ENCODE measurements around the gene TMEM39B. TPM values are rescaled to one million over a fixed set of nuclear protein-coding genes. Genes with fewer than 3 reads are reported as not detected.

TMEM39B gene
- polyA plus RNA-seq (2013, experiment 1 of 2): 22.1 TPM
- polyA plus RNA-seq (2013, experiment 2 of 2): 20.5 TPM

GRCh38 chr1:32072622-32073298, at the start of gene TMEM39B:
Gene TMEM39B (plus strand): TSS chr1:32072939. CDS start chr1:32073048, 109 bp downstream.
- H3K4me2 ChIP-seq (ENCODE audit: low read length): peak within 1 kb of the TSS; percentile 82
- H3K23ac ChIP-seq (ENCODE audit: low read length): no peak within 1 kb of the TSS
- peak within 1 kb of the TSS; percentile 80 for H3K4me3 ChIP-seq (ENCODE audit: low read length)
- H3K27me3 ChIP-seq (ENCODE audit: insufficient read depth, low read length, poor library complexity): no peaks in the 10 kb centered on the region
- peaks cover 2% of the 10 kb centered on the region for H3K79me1 ChIP-seq (ENCODE audit: low read length)
- peak within 1 kb of the TSS; percentile 95 for H2BK5ac ChIP-seq (ENCODE audit: low read length)
- H4K5ac ChIP-seq (ENCODE audit: low read length): no peak within 1 kb of the TSS
- peak within 1 kb of the TSS; percentile 82 for H3K18ac ChIP-seq (ENCODE audit: low read length)
- H3K9ac ChIP-seq (ENCODE audit: low read length): peak within 1 kb of the TSS; percentile 96
- H3K79me2 ChIP-seq (ENCODE audit: control insufficient read depth, insufficient read depth, low read length): peaks cover 10% of the 10 kb centered on the region
- H2AK5ac ChIP-seq (ENCODE audit: low read length): peak within 1 kb of the TSS; percentile 23
- H2BK120ac ChIP-seq (ENCODE audit: low read depth, low read length): no peak within 1 kb of the TSS
- peak within 1 kb of the TSS; percentile 92 for H3K27ac ChIP-seq (ENCODE audit: low read depth, low read length)
- no CpG with 5 or more reads among the region's 67 CpGs for WGBS (ENCODE audit: extremely low coverage, insufficient coverage, low lambda C conversion rate)
- peaks cover 8% of the 10 kb centered on the region for H3K4me1 ChIP-seq (ENCODE audit: control insufficient read depth, low read depth, low read length)
- no peak within 1 kb of the TSS for H4K8ac ChIP-seq (ENCODE audit: low read depth, low read length)
- no peak within 1 kb of the TSS for H2BK15ac ChIP-seq (replicated peaks; ENCODE audit: low read depth)
- DNase-seq: peak; percentile 98
- peak within 1 kb of the TSS; percentile 100 for H3K56ac ChIP-seq (ENCODE audit: low read length)
- peaks cover 5% of the 10 kb centered on the region for H3K36me3 ChIP-seq (ENCODE audit: control insufficient read depth, insufficient read depth, low read length)
- peak within 1 kb of the TSS; percentile 61 for H3K4ac ChIP-seq (ENCODE audit: low read depth, low read length)

- Histone ChIP-seq H3K36me3 (ENCODE audit: control insufficient read depth, insufficient read depth, low read length) (peaks cover 2% of the 10 kb centered on the region), H2AK5ac (ENCODE audit: low read length) (no peak overlapping the region)
- no CpG with 5 or more reads among the region's 3 CpGs for WGBS (ENCODE audit: extremely low coverage, insufficient coverage, low lambda C conversion rate)
Observed at GRCh38 chr1:32023351-32023750, 49.4 kb upstream of the TMEM39B start.

GRCh38 chr1:32025515-32025914, 47.2 kb upstream of the TMEM39B start:
- H3K18ac ChIP-seq (ENCODE audit: low read length): no peak overlapping the region
- no peak overlapping the region for H3K4me2 ChIP-seq (ENCODE audit: low read length)
- no peaks in the 10 kb centered on the region for H3K79me1 ChIP-seq (ENCODE audit: low read length)
- H4K8ac ChIP-seq (ENCODE audit: low read depth, low read length): no peak overlapping the region
- H3K27me3 ChIP-seq (ENCODE audit: insufficient read depth, low read length, poor library complexity): no peaks in the 10 kb centered on the region
- peak overlapping the region; percentile 3 for H3K56ac ChIP-seq (ENCODE audit: low read length)
- no peak for DNase-seq
- H3K4me1 ChIP-seq (ENCODE audit: control insufficient read depth, low read depth, low read length): no peaks in the 10 kb centered on the region
- H3K36me3 ChIP-seq (ENCODE audit: control insufficient read depth, insufficient read depth, low read length): no peaks in the 10 kb centered on the region
- H2BK15ac ChIP-seq (replicated peaks; ENCODE audit: low read depth): no peak overlapping the region
- H3K4ac ChIP-seq (ENCODE audit: low read depth, low read length): no peak overlapping the region
- no CpG with 5 or more reads among the region's 6 CpGs for WGBS (ENCODE audit: extremely low coverage, insufficient coverage, low lambda C conversion rate)
- no peak overlapping the region for H2BK5ac ChIP-seq (ENCODE audit: low read length)
- H3K9ac ChIP-seq (ENCODE audit: low read length): no peak overlapping the region
- H3K4me3 ChIP-seq (ENCODE audit: low read length): no peak overlapping the region
- no peak overlapping the region for H3K23ac ChIP-seq (ENCODE audit: low read length)
- no peak overlapping the region for H4K5ac ChIP-seq (ENCODE audit: low read length)
- H2AK5ac ChIP-seq (ENCODE audit: low read length): no peak overlapping the region
- no peak overlapping the region for H2BK120ac ChIP-seq (ENCODE audit: low read depth, low read length)
- H3K27ac ChIP-seq (ENCODE audit: low read depth, low read length): no peak overlapping the region
- H3K79me2 ChIP-seq (ENCODE audit: control insufficient read depth, insufficient read depth, low read length): peaks cover 90% of the 10 kb centered on the region

More at GRCh38 chr1:32023351-32023750, 49.4 kb upstream of the TMEM39B start:
- H3K27ac ChIP-seq (ENCODE audit: low read depth, low read length): no peak overlapping the region
- H3K4me2 ChIP-seq (ENCODE audit: low read length): no peak overlapping the region
- no peak overlapping the region for H3K4ac ChIP-seq (ENCODE audit: low read depth, low read length)
- no peak overlapping the region for H2BK15ac ChIP-seq (replicated peaks; ENCODE audit: low read depth)
- no peak overlapping the region for H2BK5ac ChIP-seq (ENCODE audit: low read length)
- H3K18ac ChIP-seq (ENCODE audit: low read length): no peak overlapping the region
- no peaks in the 10 kb centered on the region for H3K79me1 ChIP-seq (ENCODE audit: low read length)
- H3K56ac ChIP-seq (ENCODE audit: low read length): no peak overlapping the region
- H3K9ac ChIP-seq (ENCODE audit: low read length): no peak overlapping the region
- H3K27me3 ChIP-seq (ENCODE audit: insufficient read depth, low read length, poor library complexity): no peaks in the 10 kb centered on the region
- peaks cover 92% of the 10 kb centered on the region for H3K79me2 ChIP-seq (ENCODE audit: control insufficient read depth, insufficient read depth, low read length)
- DNase-seq: no peak
- no peak overlapping the region for H3K4me3 ChIP-seq (ENCODE audit: low read length)
- H4K8ac ChIP-seq (ENCODE audit: low read depth, low read length): no peak overlapping the region
- H3K23ac ChIP-seq (ENCODE audit: low read length): no peak overlapping the region
- H3K4me1 ChIP-seq (ENCODE audit: control insufficient read depth, low read depth, low read length): no peaks in the 10 kb centered on the region
- H2BK120ac ChIP-seq (ENCODE audit: low read depth, low read length): no peak overlapping the region
- no peak overlapping the region for H4K5ac ChIP-seq (ENCODE audit: low read length)

GRCh38 chr1:32028746-32029145, 44.0 kb upstream of the TMEM39B start:
- no CpG with 5 or more reads among the region's 3 CpGs for WGBS (ENCODE audit: extremely low coverage, insufficient coverage, low lambda C conversion rate)
- Histone ChIP-seq H3K79me2 (ENCODE audit: control insufficient read depth, insufficient read depth, low read length) (peaks cover 91% of the 10 kb centered on the region), H2AK5ac (ENCODE audit: low read length) (no peak overlapping the region), H3K4me3 (ENCODE audit: low read length) (no peak overlapping the region), H3K9ac (ENCODE audit: low read length) (no peak overlapping the region), H3K36me3 (ENCODE audit: control insufficient read depth, insufficient read depth, low read length) (peaks cover 11% of the 10 kb centered on the region), H3K4me2 (ENCODE audit: low read length) (no peak overlapping the region), H3K27me3 (ENCODE audit: insufficient read depth, low read length, poor library complexity) (no peaks in the 10 kb centered on the region), H3K23ac (ENCODE audit: low read length) (no peak overlapping the region), H4K8ac (ENCODE audit: low read depth, low read length) (no peak overlapping the region), H3K4me1 (ENCODE audit: control insufficient read depth, low read depth, low read length) (no peaks in the 10 kb centered on the region), H2BK5ac (ENCODE audit: low read length) (no peak overlapping the region), H2BK120ac (ENCODE audit: low read depth, low read length) (no peak overlapping the region), H4K5ac (ENCODE audit: low read length) (no peak overlapping the region), H3K18ac (ENCODE audit: low read length) (no peak overlapping the region), H3K27ac (ENCODE audit: low read depth, low read length) (no peak overlapping the region), H2BK15ac (replicated peaks; ENCODE audit: low read depth) (no peak overlapping the region), H3K79me1 (ENCODE audit: low read length) (peaks cover 11% of the 10 kb centered on the region), H3K4ac (ENCODE audit: low read depth, low read length) (no peak overlapping the region), H3K56ac (ENCODE audit: low read length) (no peak overlapping the region)
- no peak for DNase-seq

GRCh38 chr1:32031578-32032274, 41.0 kb upstream of the TMEM39B start:
- Histone ChIP-seq H3K4me3 (ENCODE audit: low read length) (no peak overlapping the region), H3K56ac (ENCODE audit: low read length) (no peak overlapping the region), H3K23ac (ENCODE audit: low read length) (no peak overlapping the region), H4K8ac (ENCODE audit: low read depth, low read length) (no peak overlapping the region), H4K5ac (ENCODE audit: low read length) (no peak overlapping the region), H3K18ac (ENCODE audit: low read length) (no peak overlapping the region), H3K79me2 (ENCODE audit: control insufficient read depth, insufficient read depth, low read length) (peaks cover 78% of the 10 kb centered on the region), H2BK120ac (ENCODE audit: low read depth, low read length) (no peak overlapping the region), H3K79me1 (ENCODE audit: low read length) (peaks cover 14% of the 10 kb centered on the region), H3K27me3 (ENCODE audit: insufficient read depth, low read length, poor library complexity) (no peaks in the 10 kb centered on the region), H3K9ac (ENCODE audit: low read length) (no peak overlapping the region), H3K27ac (ENCODE audit: low read depth, low read length) (no peak overlapping the region), H3K4me2 (ENCODE audit: low read length) (no peak overlapping the region), H2AK5ac (ENCODE audit: low read length) (no peak overlapping the region), H3K4ac (ENCODE audit: low read depth, low read length) (no peak overlapping the region), H3K36me3 (ENCODE audit: control insufficient read depth, insufficient read depth, low read length) (peaks cover 14% of the 10 kb centered on the region), H2BK5ac (ENCODE audit: low read length) (no peak overlapping the region), H2BK15ac (replicated peaks; ENCODE audit: low read depth) (no peak overlapping the region), H3K4me1 (ENCODE audit: control insufficient read depth, low read depth, low read length) (no peaks in the 10 kb centered on the region)
- no peak for DNase-seq
- WGBS (ENCODE audit: extremely low coverage, insufficient coverage, low lambda C conversion rate): no CpG with 5 or more reads among the region's 8 CpGs

Measured in mesendoderm (in vitro differentiated cells).